RWPE1 (cell line): ENCODE measurements around the gene ABR.

Experiments used
- CTCF ChIA-PET: fragments of 350-600 bp; sonication (Branson Sonifier 250); formaldehyde crosslinking; extraction: SDS; loops from one replicate; lab custom pipeline; 2021; lab: Yijun Ruan, JAX
- POLR2A ChIA-PET: fragments of 400-600 bp; formaldehyde crosslinking; extraction: SDS; loops from one replicate; lab custom pipeline; 2020; ENCODE audit warnings: antibody characterized with exemption; ENCODE audit not compliant: low non-redundant PET; lab: Yijun Ruan, JAX
- DNase-seq: peaks from one replicate; pipeline ENCODE4 v3.0.0; 2012; ENCODE audit warnings: low spot score
- H3K27ac ChIP-seq: fragments of 450-650 bp; 2 replicates; pipeline ENCODE4 v1.5.1; 2017
- TF ChIP-seq, protein P1 (sequence below): fragments of 450-650 bp; conservative IDR thresholded peaks from 2 replicates; pipeline ENCODE4 v1.5.1; 2017; ENCODE audit warnings: low read depth, mild to moderate bottlenecking

ABR gene

DNA sequence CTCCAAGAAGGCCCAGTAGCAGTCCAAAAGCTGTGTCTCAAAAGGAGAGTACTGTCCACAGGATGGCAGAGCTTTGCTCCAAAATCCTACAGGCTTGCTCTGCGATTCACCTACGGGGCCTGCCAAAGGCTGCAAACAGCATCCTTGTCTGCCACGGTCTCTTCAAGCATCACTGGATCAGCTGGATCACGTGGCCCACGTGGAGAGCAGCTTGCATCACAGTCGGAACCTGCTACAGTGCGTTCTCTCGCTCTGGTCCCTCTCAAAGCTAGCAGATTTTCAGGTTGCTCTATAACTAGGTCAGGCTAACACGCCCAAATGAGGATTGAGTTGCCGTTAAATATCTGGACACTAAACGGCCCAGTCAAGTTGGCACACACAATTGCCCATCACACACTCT lies 191.2 kb downstream of the ABR start:
- POLR2A ChIA-PET: no interaction called here
- TF ChIP-seq, protein P1, sequence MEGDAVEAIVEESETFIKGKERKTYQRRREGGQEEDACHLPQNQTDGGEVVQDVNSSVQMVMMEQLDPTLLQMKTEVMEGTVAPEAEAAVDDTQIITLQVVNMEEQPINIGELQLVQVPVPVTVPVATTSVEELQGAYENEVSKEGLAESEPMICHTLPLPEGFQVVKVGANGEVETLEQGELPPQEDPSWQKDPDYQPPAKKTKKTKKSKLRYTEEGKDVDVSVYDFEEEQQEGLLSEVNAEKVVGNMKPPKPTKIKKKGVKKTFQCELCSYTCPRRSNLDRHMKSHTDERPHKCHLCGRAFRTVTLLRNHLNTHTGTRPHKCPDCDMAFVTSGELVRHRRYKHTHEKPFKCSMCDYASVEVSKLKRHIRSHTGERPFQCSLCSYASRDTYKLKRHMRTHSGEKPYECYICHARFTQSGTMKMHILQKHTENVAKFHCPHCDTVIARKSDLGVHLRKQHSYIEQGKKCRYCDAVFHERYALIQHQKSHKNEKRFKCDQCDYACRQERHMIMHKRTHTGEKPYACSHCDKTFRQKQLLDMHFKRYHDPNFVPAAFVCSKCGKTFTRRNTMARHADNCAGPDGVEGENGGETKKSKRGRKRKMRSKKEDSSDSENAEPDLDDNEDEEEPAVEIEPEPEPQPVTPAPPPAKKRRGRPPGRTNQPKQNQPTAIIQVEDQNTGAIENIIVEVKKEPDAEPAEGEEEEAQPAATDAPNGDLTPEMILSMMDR: no peak
- CTCF ChIA-PET: interaction anchor here (0.7 kb wide), 1 partner anchor 214 kb away, joined by 10 read pairs; no protein-coding TSS in a partner anchor
- DNase-seq: no peak
- H3K27ac ChIP-seq: no peak overlapping the region

DNA sequence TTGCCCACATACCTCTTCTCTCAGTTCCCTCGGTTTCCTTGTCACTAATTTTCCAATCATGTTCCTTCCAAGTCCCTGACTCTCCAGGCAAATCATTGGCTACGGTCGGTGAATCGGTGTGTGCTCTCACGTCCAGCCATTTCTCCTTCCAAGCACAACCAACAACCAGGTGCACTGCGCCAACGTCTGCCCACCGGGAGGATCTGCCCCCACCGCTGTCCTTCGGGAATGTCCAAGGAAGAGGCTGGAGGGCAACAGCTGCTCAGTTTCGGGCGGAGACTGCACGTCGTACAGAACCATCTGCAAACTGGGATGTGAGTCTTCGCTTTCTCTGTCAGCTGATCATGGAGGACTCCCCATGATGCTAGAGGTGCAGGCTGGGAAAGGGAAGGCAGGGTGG lies 191.8 kb downstream of the ABR start:
- DNase-seq: no peak
- ChIA-PET POLR2A (no interaction called here), CTCF (no interaction called here)
- TF ChIP-seq, protein P1: no peak
- no peak overlapping the region for H3K27ac ChIP-seq

DNA sequence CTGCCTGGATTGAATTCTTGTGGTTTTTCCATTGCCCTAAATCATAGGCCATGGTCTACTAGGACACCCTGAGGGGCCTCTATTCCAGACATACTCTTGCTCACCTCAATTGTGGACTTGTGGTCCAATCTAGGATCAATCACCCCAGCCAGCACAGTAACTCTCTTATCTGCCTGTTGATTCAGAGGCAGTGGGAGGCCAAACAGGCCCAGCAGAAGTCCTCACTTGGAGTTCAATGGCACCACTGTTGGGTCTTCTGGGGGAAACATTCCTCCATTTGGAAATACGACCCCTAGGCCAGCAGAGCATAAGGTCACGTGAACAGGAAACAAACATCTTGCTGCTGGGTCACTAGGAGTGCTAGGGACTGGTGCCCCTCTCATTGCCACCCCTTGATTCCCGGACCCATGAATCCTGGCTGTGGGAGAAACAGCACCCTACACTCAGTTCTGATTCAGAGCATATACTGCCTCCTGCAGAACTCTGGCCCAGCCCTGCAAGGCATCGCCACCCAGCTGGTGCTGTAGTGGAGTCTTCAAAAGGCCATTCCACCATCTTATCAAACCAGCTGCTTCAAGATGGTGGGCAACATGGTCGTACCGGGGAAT lies 193.4 kb downstream of the ABR start:
- ChIA-PET POLR2A (no interaction called here), CTCF (interaction anchor here (0.6 kb wide), 1 partner anchor 271 kb away, joined by 3 read pairs; no protein-coding TSS in a partner anchor)
- no peak overlapping the region for H3K27ac ChIP-seq
- DNase-seq: no peak
- TF ChIP-seq, protein P1: no peak

DNA sequence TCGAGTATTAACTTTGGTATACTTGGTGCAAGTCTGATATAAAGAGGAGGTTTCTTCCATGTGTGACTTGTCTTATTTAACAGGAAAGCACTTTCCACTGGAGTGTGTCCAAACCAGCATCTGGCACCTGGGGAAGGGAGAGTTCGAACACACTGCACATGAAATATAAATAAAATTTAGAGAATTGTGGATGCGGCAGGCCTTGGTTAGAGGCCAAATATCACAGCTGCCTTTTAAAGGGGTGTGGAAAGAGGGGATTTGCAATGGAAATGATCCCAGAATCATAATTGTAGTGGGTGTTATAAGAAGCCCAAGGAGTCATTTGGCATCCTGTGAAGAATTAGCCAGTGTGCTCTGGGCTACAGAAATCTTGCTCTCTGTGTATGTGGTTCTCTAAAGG lies 195.9 kb downstream of the ABR start:
- no peak overlapping the region for H3K27ac ChIP-seq
- DNase-seq: no peak
- POLR2A ChIA-PET: no interaction called here
- TF ChIP-seq, protein P1: no peak
- CTCF ChIA-PET: no interaction called here

DNA sequence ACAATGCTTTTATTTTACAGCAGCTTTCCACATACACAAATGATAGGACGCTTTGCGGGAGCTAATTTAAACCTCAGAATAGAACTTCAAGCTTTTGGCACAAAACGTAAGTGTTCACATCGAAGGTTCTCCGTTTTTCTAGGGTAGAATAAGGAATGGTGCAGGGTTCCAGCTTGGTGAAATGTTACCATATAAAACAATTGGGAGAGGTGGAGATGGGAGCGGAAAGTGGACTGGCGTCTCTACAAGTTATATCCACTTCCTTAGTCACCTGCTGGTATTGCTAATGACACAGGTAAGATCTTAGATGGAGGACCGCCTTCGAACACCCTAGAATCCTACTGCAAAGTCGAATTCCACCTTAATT lies 198.5 kb downstream of the ABR start:
- DNase-seq: no peak
- peak overlapping the region; percentile 91; the same call in 1 of the 2 replicates for H3K27ac ChIP-seq
- ChIA-PET CTCF (interaction anchor here (0.5 to 3.4 kb wide), 15 partner anchors 10 to 673 kb away, joined by 3 to 32 read pairs (median 4); no protein-coding TSS in a partner anchor), POLR2A (no interaction called here)
- TF ChIP-seq, protein P1: no peak; the same call in 1 of the 2 replicates

DNA sequence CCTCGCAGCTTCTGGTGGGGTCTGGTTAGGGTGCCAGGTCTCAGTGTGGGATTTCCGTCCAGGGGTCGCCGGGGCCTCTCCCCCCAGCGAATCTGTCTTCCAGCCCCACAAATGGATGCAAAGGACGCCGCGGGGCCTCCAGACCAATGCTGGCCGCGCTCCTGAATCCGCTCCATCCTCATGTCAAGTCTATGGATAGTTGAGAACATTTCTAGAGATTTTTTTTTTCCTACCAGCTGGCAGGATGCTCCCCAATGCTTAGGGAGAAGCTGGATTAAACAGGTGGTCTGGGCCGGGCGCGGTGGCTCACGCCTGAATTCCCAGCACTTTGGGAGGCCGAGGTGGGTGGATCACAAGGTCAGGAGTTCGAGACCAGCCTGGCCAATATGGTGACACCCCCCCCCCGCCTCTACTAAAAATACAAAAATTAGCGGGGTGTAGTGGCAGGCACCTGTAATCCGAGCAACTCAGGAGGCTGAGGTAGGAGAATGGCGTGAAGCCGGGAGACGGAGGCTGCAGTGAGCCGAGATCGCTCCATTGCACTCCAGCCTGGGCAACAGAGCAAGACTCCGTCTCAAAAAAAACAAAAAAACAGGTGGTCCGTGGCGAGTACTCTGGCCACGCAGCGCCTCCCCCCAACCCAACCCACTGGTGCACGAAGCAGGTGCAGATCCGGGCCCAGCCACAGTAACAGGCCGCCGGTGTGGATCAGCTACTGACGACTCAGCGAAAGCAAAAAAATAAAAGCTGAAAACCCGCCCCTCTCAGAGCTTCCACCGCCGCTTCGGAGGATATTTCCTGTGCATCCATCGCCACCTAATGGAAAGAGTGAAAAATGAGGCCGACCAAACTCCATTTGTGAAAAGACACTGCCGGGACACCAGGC lies 199.1 kb downstream of the ABR start:
- H3K27ac ChIP-seq: peak overlapping the region; percentile 91
- CTCF ChIA-PET: interaction anchor here (0.5 to 3.4 kb wide), 17 partner anchors 10 to 672 kb away, joined by 3 to 32 read pairs (median 4); no protein-coding TSS in a partner anchor
- TF ChIP-seq, protein P1: peak; percentile 76
- POLR2A ChIA-PET: interaction anchor here (0.6 kb wide), 1 partner anchor 185 kb away, joined by 4 read pairs; no protein-coding TSS in a partner anchor
- DNase-seq: peak; percentile 77
